CD4-positive, alpha-beta T cell (primary cell): ENCODE data around the gene ROM1. TPM values are rescaled to one million over a fixed set of nuclear protein-coding genes. Genes with fewer than 3 reads are reported as not detected.

Experiments
- ATAC-seq: fragments of 200-7000 bp; cut with Tn5 transposase; one replicate; pipeline ENCODE4 v1.10.0; 2022; ENCODE audit warnings: mild to moderate bottlenecking; ENCODE audit not compliant: poor library complexity
- CTCF ChIA-PET: fragments of 350-600 bp; sonication (Branson Sonifier 250); formaldehyde crosslinking; loops from one replicate; lab custom pipeline; 2021; ENCODE audit warnings: antibody characterized with exemption, inconsistent platforms; lab: Charles Lee
- POLR2A ChIA-PET: fragments of 350-600 bp; sonication (Branson Sonifier 250); formaldehyde crosslinking; loops from one replicate; lab custom pipeline; 2021; ENCODE audit warnings: antibody characterized with exemption, inconsistent platforms; lab: Charles Lee
- DNase-seq, 14 experiments: peaks; one replicate each; pipeline ENCODE4 v3.0.0-alpha.2; 2013 to 2020; ENCODE audit warnings: mixed read lengths in 2 of 14
- H3K27ac ChIP-seq, 2 donors: one replicate each; pipeline versions ENCODE4 v1.5.1 to v1.7.0; 2013; ENCODE audit warnings: low read length in 2 of 2, low read depth in 1 of 2, mild to moderate bottlenecking in 1 of 2
- H3K27me3 ChIP-seq, 2 experiments: 1 replicate in 1 of 2; 2 replicates in 1 of 2; pipeline versions ENCODE4 v1.6.1 to v1.7.0; 2013; ENCODE audit warnings: low read length in 2 of 2, control low read depth in 1 of 2, mild to moderate bottlenecking in 1 of 2, moderate library complexity in 1 of 2; ENCODE audit not compliant: insufficient read depth in 2 of 2, control insufficient read depth in 1 of 2
- H3K36me3 ChIP-seq: one replicate; pipeline ENCODE4 v1.6.1; 2013; ENCODE audit warnings: low read length, control low read depth; ENCODE audit not compliant: insufficient read depth
- H3K4me1 ChIP-seq: one replicate; pipeline ENCODE4 v1.6.1; 2013; ENCODE audit warnings: low read length, control low read depth; ENCODE audit not compliant: insufficient read depth
- H3K4me3 ChIP-seq: one replicate; pipeline ENCODE4 v1.5.1; 2013; ENCODE audit warnings: mild to moderate bottlenecking, low read length, moderate library complexity
- H3K9me3 ChIP-seq, 2 experiments: 1 replicate in 1 of 2; 2 replicates in 1 of 2; pipeline versions ENCODE4 v1.6.1 to v1.7.0; 2013; ENCODE audit warnings: low read length in 2 of 2, mild to moderate bottlenecking in 2 of 2, control low read depth in 1 of 2, moderate library complexity in 1 of 2; ENCODE audit not compliant: control insufficient read depth in 1 of 2, insufficient read depth in 1 of 2
- H3K27ac Mint-ChIP-seq: one replicate; pipeline ENCODE4 v1.8.0; 2020; ENCODE audit warnings: mixed read lengths
- H3K27me3 Mint-ChIP-seq: one replicate; pipeline ENCODE4 v1.8.0; 2021; ENCODE audit warnings: mixed read lengths
- H3K36me3 Mint-ChIP-seq: one replicate; pipeline ENCODE4 v1.8.0; 2021; ENCODE audit warnings: low read depth, mixed read lengths
- H3K4me1 Mint-ChIP-seq: one replicate; pipeline ENCODE4 v1.8.0; 2021; ENCODE audit warnings: low read depth, mixed read lengths
- H3K4me3 Mint-ChIP-seq: one replicate; pipeline ENCODE4 v1.8.0; 2020; ENCODE audit warnings: mild to moderate bottlenecking, mixed read lengths
- H3K9me3 Mint-ChIP-seq: one replicate; pipeline ENCODE4 v1.8.0; 2020; ENCODE audit warnings: mixed read lengths
- CTCF ChIP-seq: fragments of 200-600 bp; IDR thresholded peaks from one replicate; pipeline ENCODE4 v1.8.0; 2022; ENCODE audit warnings: antibody characterized with exemption, mild to moderate bottlenecking
- intact Hi-C, 2 experiments: fragments of 100-400 bp; cut with DNase I in 1 of 2; cut with micrococcal nuclease in 1 of 2; formaldehyde crosslinking; loops; one replicate each; pipeline versions ENCODE4 v1.15.1 to v1.9.0; 2023 to 2025; cut with DNase I, micrococcal nuclease
- microRNA-seq: library from miRNA; unstranded; fragments of <30 nt; microRNA quantifications from one replicate; pipeline ENCODE4 v1.2.0, GENCODE V29; 2021; ENCODE audit warnings: borderline microRNAs expressed, borderline replicate concordance
- total RNA-seq, 174 experiments: library from RNA in 2 of 174; stranded (reverse) in 2 of 174; gene quantifications; one replicate each; pipeline ENCODE4 v1.2.3 and lab custom pipeline; 2021 to 2026

The ROM1 gene
- total RNA-seq, 2 experiments from 2014 or later: 0.42 to 0.71 TPM

GRCh38 chr11:62664405-62665074 is 51.5 kb downstream of the ROM1 start:
- intact Hi-C loops: loop anchor here (1.0 to 10.0 kb wide), 2 partner anchors 11 to 870 kb away; partner anchors contain the start of genes INTS5 (in 2 of the 2), FEN1 (in 1 of the 2) and TMEM258 (in 1 of the 2)
- Histone ChIP-seq H3K27ac (peak overlapping the region; percentile 80 to 88), H3K4me1 (peaks cover 42% of the 10 kb centered on the region), H3K27me3 (no peaks in the 10 kb centered on the region), H3K36me3 (peaks cover 21% of the 10 kb centered on the region), H3K4me3 (peak overlapping the region; percentile 73), H3K9me3 (no peaks in the 10 kb centered on the region)
- no peak for TF ChIP-seq CTCF
- peaks cover 35% of the 10 kb centered on the region for H3K4me1 Mint-ChIP-seq
- ATAC-seq (peak; percentile 61), DNase-seq (peak in 13 of 14 experiments; percentile 33 to 78 (median 50))
- peaks cover 39% of the 10 kb centered on the region for H3K36me3 Mint-ChIP-seq
- no peaks in the 10 kb centered on the region for H3K27me3 Mint-ChIP-seq
- ChIA-PET POLR2A (interaction anchor here (0.7 to 5.3 kb wide), 46 partner anchors 10 to 1621 kb away, joined by 3 to 170 read pairs (median 6); partner anchors contain the start of genes B3GAT3, BAD, BSCL2 and EEF1G), CTCF (interaction anchor here (1.0 to 1.9 kb wide), 9 partner anchors 10 to 240 kb away, joined by 3 to 7 read pairs (median 5); partner anchors contain the start of genes B3GAT3, GANAB, INTS5 and TUT1)
- H3K9me3 Mint-ChIP-seq: no peaks in the 10 kb centered on the region
- H3K27ac Mint-ChIP-seq: peak overlapping the region; percentile 96
- peak overlapping the region; percentile 99 for H3K4me3 Mint-ChIP-seq

Small RNA genes within 50 kb of the gene (microRNA-seq; reads per million reads assigned to microRNA genes)
- gene MIR6747: 1.0 reads per million

Other genes starting within 250 kb of the ROM1 start
- not detected for gene SCGB1A1, start 194.2 kb upstream of the ROM1 start, total RNA-seq
- gene AHNAK, start 66.5 kb upstream of the ROM1 start, total RNA-seq: 100 to 1,000 TPM; 320 to 332 TPM
- gene EEF1G, start 39.4 kb upstream of the ROM1 start, total RNA-seq: 1,000 to 10,000 TPM; 2,181 to 2,269 TPM
- gene TUT1, start 21.7 kb upstream of the ROM1 start, total RNA-seq: 10 to 100 TPM; 25.5 to 26.2 TPM
- 100 to 1,000 TPM; 167 to 172 TPM for gene MTA2, start 11.4 kb upstream of the ROM1 start, total RNA-seq
- gene EML3, start 482 bp upstream of the ROM1 start, total RNA-seq: 100 to 1,000 TPM; 142 to 144 TPM
- 10 to 100 TPM; 47.2 to 49.5 TPM for gene B3GAT3, start 8.7 kb downstream of the ROM1 start, total RNA-seq
- gene GANAB, start 33.4 kb downstream of the ROM1 start, total RNA-seq: 100 to 1,000 TPM; 181 to 182 TPM
- gene INTS5, start 40.0 kb downstream of the ROM1 start, total RNA-seq: 10 to 100 TPM; 16.3 TPM
- 10 to 100 TPM; 14.3 to 18.5 TPM for gene C11orf98, start 52.0 kb downstream of the ROM1 start, total RNA-seq
- 10 to 100 TPM; 17.8 to 18.8 TPM for gene CSKMT, start 52.1 kb downstream of the ROM1 start, total RNA-seq
- 1 to 10 TPM; 1.5 to 2.3 TPM for gene UQCC3, start 58.4 kb downstream of the ROM1 start, total RNA-seq
- 10 to 100 TPM; 10.4 to 10.5 TPM for gene LBHD1, start 59.0 kb downstream of the ROM1 start, total RNA-seq
- gene UBXN1, start 65.8 kb downstream of the ROM1 start, total RNA-seq: 100 to 1,000 TPM; 196 to 222 TPM
- not detected for gene LRRN4CL, start 76.3 kb downstream of the ROM1 start, total RNA-seq
- 10 to 100 TPM; 17.1 to 20.0 TPM for gene BSCL2, start 94.2 kb downstream of the ROM1 start, total RNA-seq
- gene GNG3, start 94.4 kb downstream of the ROM1 start, total RNA-seq: not detected
- gene HNRNPUL2, start 114.2 kb downstream of the ROM1 start, total RNA-seq: 10 to 100 TPM; 35.2 to 37.6 TPM
- gene TTC9C, start 115.2 kb downstream of the ROM1 start, total RNA-seq: 1 to 10 TPM; 5.2 to 7.0 TPM
- gene ZBTB3, start 140.9 kb downstream of the ROM1 start, total RNA-seq: 1 to 10 TPM; 2.3 to 3.5 TPM
- 10 to 100 TPM; 45.3 to 47.9 TPM for gene POLR2G, start 148.3 kb downstream of the ROM1 start, total RNA-seq
- gene TAF6L, start 158.1 kb downstream of the ROM1 start, total RNA-seq: 10 to 100 TPM; 11.5 to 11.8 TPM
- 10 to 100 TPM; 34.7 to 37.4 TPM for gene TMEM179B, start 174.1 kb downstream of the ROM1 start, total RNA-seq
- 1 to 10 TPM; 6.2 to 8.7 TPM for gene TMEM223, start 178.7 kb downstream of the ROM1 start, total RNA-seq
- gene NXF1, start 192.2 kb downstream of the ROM1 start, total RNA-seq: 100 to 1,000 TPM; 343 to 358 TPM
- gene STX5, start 218.8 kb downstream of the ROM1 start, total RNA-seq: 100 to 1,000 TPM in 1 of 2 experiments, 10 to 100 TPM in 1; 93.1 to 104 TPM
- under 1 TPM in 1 of 2 experiments, not detected in 1; 0.59 TPM for gene TEX54, start 219.6 kb downstream of the ROM1 start, total RNA-seq
- gene WDR74, start 226.3 kb downstream of the ROM1 start, total RNA-seq: 100 to 1,000 TPM; 289 to 297 TPM